ENCODE results near the gene KLF16. TPM values are rescaled to one million over a fixed set of nuclear protein-coding genes. Genes with fewer than 3 reads are reported as not detected.
"Not testable (repeated sequence)": the region's sequence is repeated elsewhere in the genome, so short reads cannot be mapped to it uniquely, and the experiment has no call there.

Gene KLF16
- total and polyA plus RNA-seq, 2 experiments from 2014 or later: 4.6 to 11.0 TPM

GRCh38 chr19:1882089-1882785 is 18.9 kb upstream of the KLF16 start:
- peak overlapping the region; percentile 18 for H3K4me2 ChIP-seq (ENCODE audit: unreplicated experiment)
- H3K9me2 ChIP-seq (ENCODE audit: insufficient read depth): no peaks in the 10 kb centered on the region
- no peaks in the 10 kb centered on the region for H3K9me3 ChIP-seq (ENCODE audit: low read depth)
- no peak overlapping the region for H3K9ac ChIP-seq
- H2AFZ ChIP-seq: no peak overlapping the region
- H3K4me3 ChIP-seq: no peak overlapping the region
- no peak for TF ChIP-seq EZH2phosphoT487 (IDR thresholded peaks at IDR 0.05; ENCODE audit: insufficient read depth, low read depth)
- no peak for TF ChIP-seq EZH2 (IDR thresholded peaks at IDR 0.05; ENCODE audit: insufficient read depth, poor library complexity, severe bottlenecking)
- H4K20me1 ChIP-seq (ENCODE audit: insufficient read depth): 0 out of 2 replicates have a peak, but pooled peaks cover 4% of the 10 kb centered on the region
- no peaks in the 10 kb centered on the region for H3K27me3 ChIP-seq (replicated peaks; ENCODE audit: insufficient read depth)
- in situ Hi-C loops (cut with MboI): no loop called here
- H3K4me1 ChIP-seq (ENCODE audit: insufficient read depth): peaks cover 17% of the 10 kb centered on the region
- no peak overlapping the region for H3K27ac ChIP-seq
- WGBS, 2 experiments (ENCODE audit: low coverage in 1 of 2, low lambda C conversion rate in 2 of 2, missing lambda C conversion rate in 2 of 2): 71 to 74% methylated on average over 28 to 31 of the region's 31 CpGs
- peaks cover 53% of the 10 kb centered on the region for H3K79me2 ChIP-seq (ENCODE audit: insufficient read depth)
- DNase-seq: no peak
- H3F3A ChIP-seq (ENCODE audit: insufficient read depth): no peaks in the 10 kb centered on the region
- H3K36me3 ChIP-seq (ENCODE audit: low read depth): no peaks in the 10 kb centered on the region

GRCh38 chr19:1881393-1882088 is 18.2 kb upstream of the KLF16 start:
- H3K27ac ChIP-seq; H3K9me2 ChIP-seq (ENCODE audit: insufficient read depth); H2AFZ ChIP-seq; H3K9me3 ChIP-seq (ENCODE audit: low read depth); H3K4me2 ChIP-seq (ENCODE audit: unreplicated experiment); H3K36me3 ChIP-seq (ENCODE audit: low read depth); DNase-seq; H4K20me1 ChIP-seq (ENCODE audit: insufficient read depth); H3K4me3 ChIP-seq; H3K9ac ChIP-seq; H3F3A ChIP-seq (ENCODE audit: insufficient read depth); H3K27me3 ChIP-seq (replicated peaks; ENCODE audit: insufficient read depth); in situ Hi-C loops (cut with MboI): not testable (repeated sequence)
- Histone ChIP-seq H3K4me1 (ENCODE audit: insufficient read depth) (peaks cover 19% of the 10 kb centered on the region), H3K79me2 (ENCODE audit: insufficient read depth) (peaks cover 53% of the 10 kb centered on the region)
- WGBS, 2 experiments (ENCODE audit: low coverage in 1 of 2, low lambda C conversion rate in 2 of 2, missing lambda C conversion rate in 2 of 2): 76 to 92% methylated on average over 11 to 26 of the region's 44 CpGs

- TF ChIP-seq EZH2 (IDR thresholded peaks at IDR 0.05; ENCODE audit: insufficient read depth, poor library complexity, severe bottlenecking) (no peak), EZH2phosphoT487 (IDR thresholded peaks at IDR 0.05; ENCODE audit: insufficient read depth, low read depth) (no peak)
- H3F3A ChIP-seq (ENCODE audit: insufficient read depth): no peaks in the 10 kb centered on the region
- no peak overlapping the region for H3K4me2 ChIP-seq (ENCODE audit: unreplicated experiment)
- WGBS, 2 experiments (ENCODE audit: low coverage in 1 of 2, low lambda C conversion rate in 2 of 2, missing lambda C conversion rate in 2 of 2): 93 to 96% methylated on average over 22 to 34 of the region's 35 CpGs
- no peak overlapping the region for H3K27ac ChIP-seq
- H3K4me1 ChIP-seq (ENCODE audit: insufficient read depth): peaks cover 23% of the 10 kb centered on the region
- in situ Hi-C loops (cut with MboI): no loop called here
- H3K4me3 ChIP-seq: no peak overlapping the region
- no peak overlapping the region for H3K9ac ChIP-seq
- H3K79me2 ChIP-seq (ENCODE audit: insufficient read depth): peaks cover 52% of the 10 kb centered on the region
- no peaks in the 10 kb centered on the region for H3K36me3 ChIP-seq (ENCODE audit: low read depth)
- DNase-seq: no peak
- H2AFZ ChIP-seq: no peak overlapping the region
- H3K9me3 ChIP-seq (ENCODE audit: low read depth): no peaks in the 10 kb centered on the region
- H3K9me2 ChIP-seq (ENCODE audit: insufficient read depth): no peaks in the 10 kb centered on the region
- no peaks in the 10 kb centered on the region for H3K27me3 ChIP-seq (replicated peaks; ENCODE audit: insufficient read depth)
- H4K20me1 ChIP-seq (ENCODE audit: insufficient read depth): 0 out of 2 replicates have a peak, but pooled peaks cover 4% of the 10 kb centered on the region
These were observed 17.4 kb upstream of the KLF16 start for GRCh38 chr19:1880611-1881392.

- in situ Hi-C loops (cut with MboI); H3K9me3 ChIP-seq (ENCODE audit: low read depth); DNase-seq; H3K9me2 ChIP-seq (ENCODE audit: insufficient read depth); H3K9ac ChIP-seq; H3K4me2 ChIP-seq (ENCODE audit: unreplicated experiment); H3K27ac ChIP-seq; H3K4me3 ChIP-seq; H2AFZ ChIP-seq; H3K27me3 ChIP-seq (replicated peaks; ENCODE audit: insufficient read depth); H3F3A ChIP-seq (ENCODE audit: insufficient read depth); H3K36me3 ChIP-seq (ENCODE audit: low read depth); H4K20me1 ChIP-seq (ENCODE audit: insufficient read depth): not testable (repeated sequence)
- WGBS, 2 experiments (ENCODE audit: low coverage in 1 of 2, low lambda C conversion rate in 2 of 2, missing lambda C conversion rate in 2 of 2): 83% methylated on average over 14 to 17 of the region's 17 CpGs
- H3K79me2 ChIP-seq (ENCODE audit: insufficient read depth): peaks cover 57% of the 10 kb centered on the region
- H3K4me1 ChIP-seq (ENCODE audit: insufficient read depth): peaks cover 23% of the 10 kb centered on the region
These were observed 16.6 kb upstream of the KLF16 start for GRCh38 chr19:1879982-1880381.

- H3K36me3 ChIP-seq (ENCODE audit: low read depth); H3K27me3 ChIP-seq (replicated peaks; ENCODE audit: insufficient read depth); H3K27ac ChIP-seq; H4K20me1 ChIP-seq (ENCODE audit: insufficient read depth); H3K4me2 ChIP-seq (ENCODE audit: unreplicated experiment); in situ Hi-C loops (cut with MboI); H2AFZ ChIP-seq; H3K4me3 ChIP-seq; DNase-seq; H3K9me2 ChIP-seq (ENCODE audit: insufficient read depth); H3K9me3 ChIP-seq (ENCODE audit: low read depth); H3K9ac ChIP-seq: not testable (repeated sequence)
- Histone ChIP-seq H3K79me2 (ENCODE audit: insufficient read depth) (peaks cover 57% of the 10 kb centered on the region), H3K4me1 (ENCODE audit: insufficient read depth) (peaks cover 26% of the 10 kb centered on the region), H3F3A (ENCODE audit: insufficient read depth) (peaks cover 17% of the 10 kb centered on the region)
- 80 to 90% methylated on average over 7 of the region's 8 CpGs for WGBS, 2 experiments (ENCODE audit: low coverage in 1 of 2, low lambda C conversion rate in 2 of 2, missing lambda C conversion rate in 2 of 2)
These were observed 15.2 kb upstream of the KLF16 start for GRCh38 chr19:1878583-1878982.

GRCh38 chr19:1877280-1877660 is 13.9 kb upstream of the KLF16 start:
- WGBS, 2 experiments (ENCODE audit: low coverage in 1 of 2, low lambda C conversion rate in 2 of 2, missing lambda C conversion rate in 2 of 2): 57 to 60% methylated on average over 24 to 45 of the region's 47 CpGs
- in situ Hi-C loops (cut with MboI); H3K36me3 ChIP-seq (ENCODE audit: low read depth); H3K9me3 ChIP-seq (ENCODE audit: low read depth); H3K9me2 ChIP-seq (ENCODE audit: insufficient read depth); H3K27me3 ChIP-seq (replicated peaks; ENCODE audit: insufficient read depth); DNase-seq; H4K20me1 ChIP-seq (ENCODE audit: insufficient read depth); H3K4me2 ChIP-seq (ENCODE audit: unreplicated experiment); H3K9ac ChIP-seq; H3K4me3 ChIP-seq; H2AFZ ChIP-seq; H3K27ac ChIP-seq: not testable (repeated sequence)
- peaks cover 17% of the 10 kb centered on the region for H3F3A ChIP-seq (ENCODE audit: insufficient read depth)
- H3K79me2 ChIP-seq (ENCODE audit: insufficient read depth): peaks cover 57% of the 10 kb centered on the region
- peaks cover 18% of the 10 kb centered on the region for H3K4me1 ChIP-seq (ENCODE audit: insufficient read depth)

Measured in GM23248 (cell line).